K562 (cell line): ENCODE results near the gene VPS35L. TPM values are rescaled to one million over a fixed set of nuclear protein-coding genes. Genes with fewer than 3 reads are reported as not detected.

ENCODE experiments used
- BACH1 ChIP-seq: fragments of 200-800 bp; sonication (Bioruptor generic); IDR thresholded peaks from 2 replicates; pipeline ENCODE4 v1.6.1; 2016; ENCODE audit warnings: missing genetic modification characterization, missing compliant biosample characterization
- DMBX1 ChIP-seq: fragments of 250-450 bp; sonication (Bioruptor Pico); IDR thresholded peaks from 2 replicates; pipeline ENCODE4 v1.8.0; 2022; ENCODE audit warnings: inconsistent platforms, mild to moderate bottlenecking, moderate library complexity, borderline replicate concordance
- ESRRA ChIP-seq: fragments of 450-650 bp; IDR thresholded peaks from 2 replicates; pipeline ENCODE4 v1.6.1; 2014; ENCODE audit warnings: low read depth, mild to moderate bottlenecking, moderate library complexity, borderline replicate concordance
- HNRNPK ChIP-seq: fragments of 200-400 bp; formaldehyde crosslinking; IDR thresholded peaks from one replicate; pipeline ENCODE4 v1.6.1; 2018; ENCODE audit warnings: mild to moderate bottlenecking, low read depth, low read length; ENCODE audit not compliant: poor library complexity, severe bottlenecking
- MAZ ChIP-seq, 2 experiments: fragments of 450-650 bp in 1 of 2; sonication (generic) in 1 of 2; formaldehyde crosslinking; IDR thresholded peaks in 1 of 2; conservative IDR thresholded peaks in 1 of 2; 2 replicates each; pipeline versions ENCODE4 v1.4.0 to v1.5.0; 2020; ENCODE audit warnings: mild to moderate bottlenecking in 1 of 2, missing genetic modification reagents in 1 of 2
- NFRKB ChIP-seq: fragments of 450-650 bp; IDR thresholded peaks from 2 replicates; pipeline ENCODE4 v1.6.1; 2016; ENCODE audit warnings: low read depth
- PHB2 ChIP-seq: fragments of 450-650 bp; IDR thresholded peaks from 2 replicates; pipeline ENCODE4 v1.6.1; 2017; ENCODE audit warnings: low read depth
- RBM17 ChIP-seq: fragments of 200-400 bp; formaldehyde crosslinking; IDR thresholded peaks from 2 replicates; pipeline ENCODE4 v1.6.1; 2017; ENCODE audit warnings: low read depth, mild to moderate bottlenecking, low read length, borderline replicate concordance
- SETDB1 ChIP-seq: IDR thresholded peaks from one replicate; pipeline ENCODE4 v1.6.1; 2012; ENCODE audit warnings: low read length, control low read depth, inconsistent platforms
- ZNF644 ChIP-seq: fragments of 200-800 bp; sonication (Bioruptor generic); IDR thresholded peaks from 2 replicates; pipeline ENCODE4 v1.6.1; 2016; ENCODE audit warnings: low read depth, missing genetic modification characterization, missing compliant biosample characterization
- ZNF766 ChIP-seq: fragments of 200-800 bp; sonication (Bioruptor generic); conservative IDR thresholded peaks from 2 replicates; pipeline ENCODE4 v1.6.1; 2016; ENCODE audit warnings: missing genetic modification characterization, missing compliant biosample characterization
- ZZZ3 ChIP-seq: fragments of 450-650 bp; IDR thresholded peaks from 2 replicates; pipeline ENCODE4 v1.6.1; 2016; ENCODE audit warnings: antibody characterized with exemption, mild to moderate bottlenecking, moderate library complexity
- polyA plus RNA-seq, 8 experiments: library from polyadenylated mRNA; depleted of rRNA in 4 of 8; stranded (reverse) in 5 of 8; unstranded in 3 of 8; fragments of >200 nt; fragmentation: Nextera tagmentation in 2 of 8; fragmentation: Illumina TruSeq in 1 of 8; extraction: Ambion mirVana in 2 of 8; extraction: Trizol in 1 of 8; gene quantifications; 2 replicates each; pipeline versions ENCODE4 v1.2.1 to v1.2.3, GENCODE V29; 2011 to 2014; ENCODE audit warnings: inconsistent platforms in 1 of 8, missing spikeins in 1 of 8
- total RNA-seq, 7 experiments: library from RNA; depleted of rRNA in 6 of 7; stranded (reverse); fragments of >200 nt in 6 of 7; fragmentation: Illumina TruSeq in 2 of 7; extraction: Trizol in 2 of 7; gene quantifications; 2 replicates each; pipeline versions ENCODE4 v1.2.1 to v1.2.3, GENCODE V29; 2011 to 2021; ENCODE audit warnings: low replicate concordance in 1 of 7
- TF ChIP-seq, protein P1 (sequence below): fragments of 250-450 bp; sonication (Bioruptor Pico); IDR thresholded peaks from 2 replicates; pipeline ENCODE4 v1.9.0; 2021; ENCODE audit warnings: mild to moderate bottlenecking, inconsistent platforms
- TF ChIP-seq, protein P2 (sequence below): fragments of 200-800 bp; sonication (Bioruptor generic); IDR thresholded peaks from 2 replicates; pipeline ENCODE4 v1.6.1; 2016; ENCODE audit warnings: missing genetic modification characterization, missing compliant biosample characterization
- TF ChIP-seq, protein P3 (sequence below): fragments of 250-450 bp; sonication (Bioruptor Pico); IDR thresholded peaks from 2 replicates; pipeline ENCODE4 v1.8.0; 2022; ENCODE audit warnings: moderate library complexity, mild to moderate bottlenecking, inconsistent platforms
- TF ChIP-seq, protein P4 (sequence below): fragments of 450-650 bp; IDR thresholded peaks from 2 replicates; pipeline ENCODE4 v1.6.1; 2017; ENCODE audit warnings: antibody characterized with exemption, mild to moderate bottlenecking

VPS35L gene
- total and polyA plus RNA-seq, 9 of the 15 experiments (the other 6 are each of a cell fraction or from before 2014, with no cell fraction given): 10.2 to 30.4 (median 20.1) TPM

DNA sequence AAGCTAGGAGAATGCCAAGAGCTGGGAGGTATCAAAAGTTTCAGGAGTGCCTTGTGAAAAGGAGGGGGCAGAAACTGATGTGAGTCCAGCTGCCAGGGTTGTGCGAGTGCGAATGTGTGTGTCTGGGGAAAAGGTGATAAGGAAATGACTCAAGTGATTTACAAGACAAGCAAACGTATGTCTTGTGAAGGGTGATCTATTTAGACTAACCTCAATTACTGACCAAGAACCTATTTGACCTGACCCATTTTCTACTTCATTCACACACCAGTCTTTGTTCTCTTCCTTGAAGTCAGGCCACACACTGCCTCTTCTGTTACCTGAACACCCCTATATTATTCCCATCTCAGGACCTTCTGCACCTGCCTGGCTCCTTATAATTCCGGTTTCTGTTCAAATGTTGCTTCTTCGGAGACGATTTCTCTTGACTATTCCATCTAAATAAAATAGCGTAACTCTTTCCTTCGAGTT is 34.6 kb upstream of the VPS35L start (continued):
- TF ChIP-seq ZZZ3 (no peak), PHB2 (0 out of 2 replicates have a peak, but pooled peaks have one; percentile 43), SETDB1 (no peak), NFRKB (no peak), ZNF644 (tag) (peak; percentile 26; the same call in 1 of the 2 replicates), BACH1 (tag) (no peak), ESRRA (peak; percentile 35; the same call in 1 of the 2 replicates), HNRNPK (no peak), RBM17 (no peak), DMBX1 (CRISPR knock-in tag) (peak; percentile 76), ZNF766 (peak; percentile 73), MAZ (CRISPR knock-in tag; conservative IDR thresholded peaks at IDR 0.05 in 1 of 2, IDR thresholded peaks at IDR 0.05 in 1 of 2) (peak; percentile 51 to 83; a peak in 3 of 4 replicates)
- TF ChIP-seq, protein P1, sequence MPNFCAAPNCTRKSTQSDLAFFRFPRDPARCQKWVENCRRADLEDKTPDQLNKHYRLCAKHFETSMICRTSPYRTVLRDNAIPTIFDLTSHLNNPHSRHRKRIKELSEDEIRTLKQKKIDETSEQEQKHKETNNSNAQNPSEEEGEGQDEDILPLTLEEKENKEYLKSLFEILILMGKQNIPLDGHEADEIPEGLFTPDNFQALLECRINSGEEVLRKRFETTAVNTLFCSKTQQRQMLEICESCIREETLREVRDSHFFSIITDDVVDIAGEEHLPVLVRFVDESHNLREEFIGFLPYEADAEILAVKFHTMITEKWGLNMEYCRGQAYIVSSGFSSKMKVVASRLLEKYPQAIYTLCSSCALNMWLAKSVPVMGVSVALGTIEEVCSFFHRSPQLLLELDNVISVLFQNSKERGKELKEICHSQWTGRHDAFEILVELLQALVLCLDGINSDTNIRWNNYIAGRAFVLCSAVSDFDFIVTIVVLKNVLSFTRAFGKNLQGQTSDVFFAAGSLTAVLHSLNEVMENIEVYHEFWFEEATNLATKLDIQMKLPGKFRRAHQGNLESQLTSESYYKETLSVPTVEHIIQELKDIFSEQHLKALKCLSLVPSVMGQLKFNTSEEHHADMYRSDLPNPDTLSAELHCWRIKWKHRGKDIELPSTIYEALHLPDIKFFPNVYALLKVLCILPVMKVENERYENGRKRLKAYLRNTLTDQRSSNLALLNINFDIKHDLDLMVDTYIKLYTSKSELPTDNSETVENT (CRISPR knock-in tag): no peak
- TF ChIP-seq, protein P2, sequence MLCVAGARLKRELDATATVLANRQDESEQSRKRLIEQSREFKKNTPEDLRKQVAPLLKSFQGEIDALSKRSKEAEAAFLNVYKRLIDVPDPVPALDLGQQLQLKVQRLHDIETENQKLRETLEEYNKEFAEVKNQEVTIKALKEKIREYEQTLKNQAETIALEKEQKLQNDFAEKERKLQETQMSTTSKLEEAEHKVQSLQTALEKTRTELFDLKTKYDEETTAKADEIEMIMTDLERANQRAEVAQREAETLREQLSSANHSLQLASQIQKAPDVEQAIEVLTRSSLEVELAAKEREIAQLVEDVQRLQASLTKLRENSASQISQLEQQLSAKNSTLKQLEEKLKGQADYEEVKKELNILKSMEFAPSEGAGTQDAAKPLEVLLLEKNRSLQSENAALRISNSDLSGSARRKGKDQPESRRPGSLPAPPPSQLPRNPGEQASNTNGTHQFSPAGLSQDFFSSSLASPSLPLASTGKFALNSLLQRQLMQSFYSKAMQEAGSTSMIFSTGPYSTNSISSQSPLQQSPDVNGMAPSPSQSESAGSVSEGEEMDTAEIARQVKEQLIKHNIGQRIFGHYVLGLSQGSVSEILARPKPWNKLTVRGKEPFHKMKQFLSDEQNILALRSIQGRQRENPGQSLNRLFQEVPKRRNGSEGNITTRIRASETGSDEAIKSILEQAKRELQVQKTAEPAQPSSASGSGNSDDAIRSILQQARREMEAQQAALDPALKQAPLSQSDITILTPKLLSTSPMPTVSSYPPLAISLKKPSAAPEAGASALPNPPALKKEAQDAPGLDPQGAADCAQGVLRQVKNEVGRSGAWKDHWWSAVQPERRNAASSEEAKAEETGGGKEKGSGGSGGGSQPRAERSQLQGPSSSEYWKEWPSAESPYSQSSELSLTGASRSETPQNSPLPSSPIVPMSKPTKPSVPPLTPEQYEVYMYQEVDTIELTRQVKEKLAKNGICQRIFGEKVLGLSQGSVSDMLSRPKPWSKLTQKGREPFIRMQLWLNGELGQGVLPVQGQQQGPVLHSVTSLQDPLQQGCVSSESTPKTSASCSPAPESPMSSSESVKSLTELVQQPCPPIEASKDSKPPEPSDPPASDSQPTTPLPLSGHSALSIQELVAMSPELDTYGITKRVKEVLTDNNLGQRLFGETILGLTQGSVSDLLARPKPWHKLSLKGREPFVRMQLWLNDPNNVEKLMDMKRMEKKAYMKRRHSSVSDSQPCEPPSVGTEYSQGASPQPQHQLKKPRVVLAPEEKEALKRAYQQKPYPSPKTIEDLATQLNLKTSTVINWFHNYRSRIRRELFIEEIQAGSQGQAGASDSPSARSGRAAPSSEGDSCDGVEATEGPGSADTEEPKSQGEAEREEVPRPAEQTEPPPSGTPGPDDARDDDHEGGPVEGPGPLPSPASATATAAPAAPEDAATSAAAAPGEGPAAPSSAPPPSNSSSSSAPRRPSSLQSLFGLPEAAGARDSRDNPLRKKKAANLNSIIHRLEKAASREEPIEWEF (CRISPR knock-in tag): no peak
- TF ChIP-seq, protein P3, sequence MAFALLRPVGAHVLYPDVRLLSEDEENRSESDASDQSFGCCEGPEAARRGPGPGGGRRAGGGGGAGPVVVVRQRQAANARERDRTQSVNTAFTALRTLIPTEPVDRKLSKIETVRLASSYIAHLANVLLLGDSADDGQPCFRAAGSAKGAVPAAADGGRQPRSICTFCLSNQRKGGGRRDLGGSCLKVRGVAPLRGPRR (CRISPR knock-in tag): no peak
- TF ChIP-seq, protein P4, sequence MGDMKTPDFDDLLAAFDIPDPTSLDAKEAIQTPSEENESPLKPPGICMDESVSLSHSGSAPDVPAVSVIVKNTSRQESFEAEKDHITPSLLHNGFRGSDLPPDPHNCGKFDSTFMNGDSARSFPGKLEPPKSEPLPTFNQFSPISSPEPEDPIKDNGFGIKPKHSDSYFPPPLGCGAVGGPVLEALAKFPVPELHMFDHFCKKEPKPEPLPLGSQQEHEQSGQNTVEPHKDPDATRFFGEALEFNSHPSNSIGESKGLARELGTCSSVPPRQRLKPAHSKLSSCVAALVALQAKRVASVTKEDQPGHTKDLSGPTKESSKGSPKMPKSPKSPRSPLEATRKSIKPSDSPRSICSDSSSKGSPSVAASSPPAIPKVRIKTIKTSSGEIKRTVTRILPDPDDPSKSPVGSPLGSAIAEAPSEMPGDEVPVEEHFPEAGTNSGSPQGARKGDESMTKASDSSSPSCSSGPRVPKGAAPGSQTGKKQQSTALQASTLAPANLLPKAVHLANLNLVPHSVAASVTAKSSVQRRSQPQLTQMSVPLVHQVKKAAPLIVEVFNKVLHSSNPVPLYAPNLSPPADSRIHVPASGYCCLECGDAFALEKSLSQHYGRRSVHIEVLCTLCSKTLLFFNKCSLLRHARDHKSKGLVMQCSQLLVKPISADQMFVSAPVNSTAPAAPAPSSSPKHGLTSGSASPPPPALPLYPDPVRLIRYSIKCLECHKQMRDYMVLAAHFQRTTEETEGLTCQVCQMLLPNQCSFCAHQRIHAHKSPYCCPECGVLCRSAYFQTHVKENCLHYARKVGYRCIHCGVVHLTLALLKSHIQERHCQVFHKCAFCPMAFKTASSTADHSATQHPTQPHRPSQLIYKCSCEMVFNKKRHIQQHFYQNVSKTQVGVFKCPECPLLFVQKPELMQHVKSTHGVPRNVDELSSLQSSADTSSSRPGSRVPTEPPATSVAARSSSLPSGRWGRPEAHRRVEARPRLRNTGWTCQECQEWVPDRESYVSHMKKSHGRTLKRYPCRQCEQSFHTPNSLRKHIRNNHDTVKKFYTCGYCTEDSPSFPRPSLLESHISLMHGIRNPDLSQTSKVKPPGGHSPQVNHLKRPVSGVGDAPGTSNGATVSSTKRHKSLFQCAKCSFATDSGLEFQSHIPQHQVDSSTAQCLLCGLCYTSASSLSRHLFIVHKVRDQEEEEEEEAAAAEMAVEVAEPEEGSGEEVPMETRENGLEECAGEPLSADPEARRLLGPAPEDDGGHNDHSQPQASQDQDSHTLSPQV: 0 out of 2 replicates have a peak, but pooled peaks have one; percentile 38
